Transverse colon (tissue), 4 donors: ENCODE data around the gene CREBBP. TPM values are rescaled to one million over a fixed set of nuclear protein-coding genes. Genes with fewer than 3 reads are reported as not detected.
"Not testable (repeated sequence)": the region's sequence is repeated elsewhere in the genome, so short reads cannot be mapped to it uniquely, and the experiment has no call there.

Source experiments
- DNase-seq: peaks from one replicate; pipeline ENCODE4 v3.0.0-alpha.2; 2019
- H3K27ac ChIP-seq, 4 donors: fragments of 200-600 bp; sonication (generic); 2 replicates each; pipeline ENCODE4 v1.5.1; 2016 to 2018; ENCODE audit warnings: inconsistent platforms in 4 of 4
- H3K27me3 ChIP-seq: fragments of 200-600 bp; sonication (generic); 2 replicates; pipeline ENCODE4 v1.5.1; 2017; ENCODE audit warnings: inconsistent platforms
- H3K36me3 ChIP-seq, 4 donors: fragments of 200-600 bp; sonication (generic); 2 replicates each; pipeline ENCODE4 v1.5.1; 2017 to 2019; ENCODE audit warnings: inconsistent platforms in 4 of 4
- H3K4me1 ChIP-seq, 4 donors: fragments of 200-600 bp; sonication (generic); 2 replicates each; pipeline ENCODE4 v1.5.1; 2017 to 2020; ENCODE audit warnings: inconsistent platforms in 4 of 4
- H3K4me3 ChIP-seq, 4 donors: fragments of 200-600 bp; sonication (generic); 1 replicate in 1 of 4; 2 replicates in 3 of 4; pipeline versions ENCODE4 v1.5.1 to v1.6.1; 2017 to 2019; ENCODE audit warnings: inconsistent platforms in 4 of 4
- H3K9me3 ChIP-seq, 2 donors: fragments of 200-600 bp; sonication (generic); 2 replicates each; pipeline ENCODE4 v1.5.1; 2017 to 2019; ENCODE audit warnings: inconsistent platforms in 2 of 2
- CTCF ChIP-seq, 5 experiments: fragments of 200-600 bp in 3 of 5; fragments of 450-650 bp in 2 of 5; sonication (generic) in 3 of 5; IDR thresholded peaks; 1 replicate in 2 of 5; 2 replicates in 3 of 5; pipeline ENCODE4 v1.5.1; 2016 to 2017; ENCODE audit warnings: antibody characterized with exemption in 5 of 5, inconsistent platforms in 3 of 5, mild to moderate bottlenecking in 2 of 5, moderate library complexity in 1 of 5
- EP300 ChIP-seq: sonication (generic); formaldehyde crosslinking; IDR thresholded peaks from one replicate; pipeline ENCODE4 v1.6.1; 2017; ENCODE audit warnings: antibody characterized with exemption, low read depth
- POLR2A ChIP-seq: fragments of 450-650 bp; IDR thresholded peaks from one replicate; pipeline ENCODE4 v1.6.1; 2016; ENCODE audit warnings: antibody characterized with exemption, mild to moderate bottlenecking, moderate library complexity
- POLR2AphosphoS5 ChIP-seq, 3 donors: sonication (generic); formaldehyde crosslinking; IDR thresholded peaks; one replicate each; pipeline ENCODE4 v1.6.1; 2016; ENCODE audit warnings: antibody characterized with exemption in 3 of 3
- WGBS, 2 donors: methylation state at CpG; one replicate each; pipeline ENCODE4 v1.1.5; 2018; ENCODE audit warnings: low coverage in 1 of 2; 5-methylcytosine and 5-hydroxymethylcytosine counted together
- in situ Hi-C, 4 donors: fragments of 200-750 bp; cut with MboI; loops; one replicate each; pipeline versions ENCODE4 v1.15.0 to v1.15.1; 2017; ENCODE audit warnings: low sequenced_read_pairs in 3 of 4, low pct_ligation_motif_present in 1 of 4, low pct_unique_long_range_greater_than_20kb in 1 of 4
- intact Hi-C: fragments of 100-400 bp; cut with DNase I; formaldehyde crosslinking; loops from one replicate; pipeline ENCODE4 v1.15.1; 2023; ENCODE audit warnings: low total_unique reads
- total RNA-seq, 4 donors: library from RNA; depleted of rRNA; stranded (reverse); fragments of >200 nt; gene quantifications; one replicate each; pipeline ENCODE4 v1.1.0, GENCODE V29; 2016

CREBBP gene
- total RNA-seq, 4 donors from 2014 or later: 52.4 to 235 (median 98.7) TPM

GRCh38 chr16:3717235-3718018 is 163.1 kb downstream of the CREBBP start, which contains the start of gene TRAP1:
TRAP1 (minus strand) TSS chr16:3717524; CDS start chr16:3717508, 16 bp downstream.
- Histone ChIP-seq H3K36me3 (no peaks in the 10 kb centered on the region), H3K9me3 (no peaks in the 10 kb centered on the region), H3K4me1 (peaks cover 5 to 23% (median 13%) of the 10 kb centered on the region in 4 donors), H3K27ac (peak within 1 kb of the TSS; percentile 85 to 92 (median 88)), H3K27me3 (no peaks in the 10 kb centered on the region), H3K4me3 (peak within 1 kb of the TSS; percentile 81 to 96 (median 84))
- no peak for TF ChIP-seq CTCF (IDR thresholded peaks at IDR 0.05)
- TF ChIP-seq POLR2A: peak; percentile 82
- TF ChIP-seq POLR2AphosphoS5 (IDR thresholded peaks at IDR 0.05): peak; percentile 69 to 94 (median 93)
- no peak for TF ChIP-seq EP300
- intact Hi-C loops: no loop called here
- peak; percentile 91 for DNase-seq
- in situ Hi-C loops: no loop called here
- 4% methylated on average over 18 of the region's 95 CpGs; no CpG with 5 or more reads in 1 of the 2 donors for WGBS, 2 donors

GRCh38 chr16:3716831-3717234 is 163.7 kb downstream of the CREBBP start:
- Histone ChIP-seq H3K27ac (peak overlapping the region; percentile 85 to 92 (median 88)), H3K9me3 (no peaks in the 10 kb centered on the region), H3K4me1 (peaks cover 5 to 23% (median 13%) of the 10 kb centered on the region in 4 donors), H3K36me3 (no peaks in the 10 kb centered on the region), H3K27me3 (no peaks in the 10 kb centered on the region), H3K4me3 (peak overlapping the region; percentile 71 to 96 (median 82))
- 0% methylated on average over 16 of the region's 34 CpGs; no CpG with 5 or more reads in 1 of the 2 donors for WGBS, 2 donors
- DNase-seq: peak; percentile 44
- TF ChIP-seq POLR2AphosphoS5 (IDR thresholded peaks at IDR 0.05): no peak
- no peak for TF ChIP-seq POLR2A
- TF ChIP-seq CTCF (IDR thresholded peaks at IDR 0.05): no peak
- TF ChIP-seq EP300: no peak
- in situ Hi-C loops: no loop called here
- intact Hi-C loops: no loop called here

GRCh38 chr16:3715430-3715829 is 165.1 kb downstream of the CREBBP start:
- Histone ChIP-seq H3K36me3 (no peaks in the 10 kb centered on the region), H3K4me1 (peaks cover 5 to 23% (median 13%) of the 10 kb centered on the region in 4 donors), H3K4me3 (no peak overlapping the region), H3K27ac (no peak overlapping the region), H3K9me3 (no peaks in the 10 kb centered on the region), H3K27me3 (no peaks in the 10 kb centered on the region)
- 88 to 95% methylated on average over 7 of the region's 7 CpGs for whole genome bisulfite sequencing, 2 donors
- TF ChIP-seq POLR2A (no peak), POLR2AphosphoS5 (IDR thresholded peaks at IDR 0.05) (no peak), CTCF (IDR thresholded peaks at IDR 0.05) (no peak), EP300 (no peak)
- intact Hi-C loops (no loop called here), in situ Hi-C loops (no loop called here)
- DNase-seq: no peak

- H3K9me3 ChIP-seq, DNase-seq, H3K4me3 ChIP-seq, H3K27ac ChIP-seq, H3K36me3 ChIP-seq, intact Hi-C loops, in situ Hi-C loops, H3K27me3 ChIP-seq: not testable (repeated sequence)
- 97 to 100% methylated on average over 2 to 10 of the region's 10 CpGs for WGBS, 2 donors
- peaks cover 5 to 23% (median 13%) of the 10 kb centered on the region in 4 donors for H3K4me1 ChIP-seq
Measured at GRCh38 chr16:3714378-3714777, 166.1 kb downstream of the CREBBP start.
